C4-2B (cell line): ENCODE measurements around the gene LEMD2.

Experiments used
- CTCF ChIP-seq: fragments of 450-650 bp; conservative IDR thresholded peaks from 2 replicates; pipeline ENCODE4 v1.5.1; 2017; ENCODE audit warnings: mild to moderate bottlenecking
- ZFX ChIP-seq: fragments of 450-650 bp; IDR thresholded peaks from 2 replicates; pipeline ENCODE4 v1.6.1; 2017

- TF ChIP-seq CTCF (no peak), ZFX (no peak)
These were observed 32.5 kb downstream of the LEMD2 start for GRCh38 chr6:33756211-33756954.
